H1 (cell line): ENCODE measurements around the gene ADAMTS20. TPM values are rescaled to one million over a fixed set of nuclear protein-coding genes. Genes with fewer than 3 reads are reported as not detected.

Experiments
- BCL11A ChIP-seq, 2 experiments: IDR thresholded peaks; one replicate each; pipeline ENCODE4 v1.6.1; 2011; ENCODE audit warnings: low read depth in 2 of 2, low read length in 2 of 2, mild to moderate bottlenecking in 2 of 2
- HDAC2 ChIP-seq, 2 experiments: fragments of 300-600 bp in 1 of 2; sonication (generic) in 1 of 2; IDR thresholded peaks; 2 replicates each; pipeline ENCODE4 v1.6.1; 2011 to 2012; ENCODE audit warnings: low read depth in 2 of 2, low read length in 2 of 2, mild to moderate bottlenecking in 2 of 2, moderate library complexity in 2 of 2, borderline replicate concordance in 1 of 2, inconsistent platforms in 1 of 2
- HDAC6 ChIP-seq: IDR thresholded peaks from one replicate; pipeline ENCODE4 v1.7.1; 2012; ENCODE audit warnings: low read depth, mild to moderate bottlenecking, inconsistent platforms, low read length, moderate library complexity
- polyA plus RNA-seq, 7 experiments: library from polyadenylated mRNA; depleted of rRNA in 3 of 7; stranded (reverse) in 5 of 7; unstranded in 2 of 7; fragments of >200 nt in 5 of 7; fragments of 200-250 nt in 2 of 7; gene quantifications; 1 replicate in 5 of 7; 2 replicates in 1 of 7; 4 replicates in 1 of 7; pipeline versions ENCODE4 v1.2.1 to v1.2.3, GENCODE V29; 2011 to 2013; ENCODE audit warnings: missing spikeins in 2 of 7, mixed read lengths in 2 of 7
- total RNA-seq: library from RNA; stranded (reverse); fragmentation: NEBNext Ultra II Directional; extraction: Animal tissue kit (Norgen Biotek cat#: 25700); gene quantifications from 2 replicates; pipeline ENCODE4 v1.2.1, GENCODE V29; 2021
- TF ChIP-seq, protein P1 (sequence below): fragments of 300-600 bp; sonication (generic); IDR thresholded peaks from 2 replicates; pipeline ENCODE4 v1.7.1; 2012; ENCODE audit warnings: low read length, moderate library complexity, mild to moderate bottlenecking, inconsistent platforms; ENCODE audit not compliant: insufficient replicate concordance

The ADAMTS20 gene
- total and polyA plus RNA-seq, 2 of the 8 experiments (the other 6 are each of a cell fraction or from before 2014, with no cell fraction given) = 2.9 to 5.1 TPM

DNA sequence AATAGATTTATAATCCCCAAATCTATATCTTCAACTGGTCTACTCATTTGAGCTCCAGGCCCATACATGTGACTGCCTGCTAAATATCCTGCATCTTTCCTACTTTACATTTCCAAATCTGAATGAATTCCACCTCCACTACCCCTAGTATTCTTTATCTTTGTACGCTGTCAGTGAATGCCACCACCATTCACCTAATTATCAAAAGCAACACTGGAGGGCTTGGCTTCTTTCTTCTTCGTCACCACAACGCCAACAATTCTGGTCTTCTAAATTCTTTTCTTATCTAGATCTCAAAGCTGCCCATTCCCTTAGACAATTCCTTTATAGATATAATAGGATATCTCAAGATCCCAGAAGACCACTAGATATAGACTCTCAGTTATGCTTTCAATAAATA is 47.1 kb upstream of the ADAMTS20 start (continued):
- TF ChIP-seq, protein P1, sequence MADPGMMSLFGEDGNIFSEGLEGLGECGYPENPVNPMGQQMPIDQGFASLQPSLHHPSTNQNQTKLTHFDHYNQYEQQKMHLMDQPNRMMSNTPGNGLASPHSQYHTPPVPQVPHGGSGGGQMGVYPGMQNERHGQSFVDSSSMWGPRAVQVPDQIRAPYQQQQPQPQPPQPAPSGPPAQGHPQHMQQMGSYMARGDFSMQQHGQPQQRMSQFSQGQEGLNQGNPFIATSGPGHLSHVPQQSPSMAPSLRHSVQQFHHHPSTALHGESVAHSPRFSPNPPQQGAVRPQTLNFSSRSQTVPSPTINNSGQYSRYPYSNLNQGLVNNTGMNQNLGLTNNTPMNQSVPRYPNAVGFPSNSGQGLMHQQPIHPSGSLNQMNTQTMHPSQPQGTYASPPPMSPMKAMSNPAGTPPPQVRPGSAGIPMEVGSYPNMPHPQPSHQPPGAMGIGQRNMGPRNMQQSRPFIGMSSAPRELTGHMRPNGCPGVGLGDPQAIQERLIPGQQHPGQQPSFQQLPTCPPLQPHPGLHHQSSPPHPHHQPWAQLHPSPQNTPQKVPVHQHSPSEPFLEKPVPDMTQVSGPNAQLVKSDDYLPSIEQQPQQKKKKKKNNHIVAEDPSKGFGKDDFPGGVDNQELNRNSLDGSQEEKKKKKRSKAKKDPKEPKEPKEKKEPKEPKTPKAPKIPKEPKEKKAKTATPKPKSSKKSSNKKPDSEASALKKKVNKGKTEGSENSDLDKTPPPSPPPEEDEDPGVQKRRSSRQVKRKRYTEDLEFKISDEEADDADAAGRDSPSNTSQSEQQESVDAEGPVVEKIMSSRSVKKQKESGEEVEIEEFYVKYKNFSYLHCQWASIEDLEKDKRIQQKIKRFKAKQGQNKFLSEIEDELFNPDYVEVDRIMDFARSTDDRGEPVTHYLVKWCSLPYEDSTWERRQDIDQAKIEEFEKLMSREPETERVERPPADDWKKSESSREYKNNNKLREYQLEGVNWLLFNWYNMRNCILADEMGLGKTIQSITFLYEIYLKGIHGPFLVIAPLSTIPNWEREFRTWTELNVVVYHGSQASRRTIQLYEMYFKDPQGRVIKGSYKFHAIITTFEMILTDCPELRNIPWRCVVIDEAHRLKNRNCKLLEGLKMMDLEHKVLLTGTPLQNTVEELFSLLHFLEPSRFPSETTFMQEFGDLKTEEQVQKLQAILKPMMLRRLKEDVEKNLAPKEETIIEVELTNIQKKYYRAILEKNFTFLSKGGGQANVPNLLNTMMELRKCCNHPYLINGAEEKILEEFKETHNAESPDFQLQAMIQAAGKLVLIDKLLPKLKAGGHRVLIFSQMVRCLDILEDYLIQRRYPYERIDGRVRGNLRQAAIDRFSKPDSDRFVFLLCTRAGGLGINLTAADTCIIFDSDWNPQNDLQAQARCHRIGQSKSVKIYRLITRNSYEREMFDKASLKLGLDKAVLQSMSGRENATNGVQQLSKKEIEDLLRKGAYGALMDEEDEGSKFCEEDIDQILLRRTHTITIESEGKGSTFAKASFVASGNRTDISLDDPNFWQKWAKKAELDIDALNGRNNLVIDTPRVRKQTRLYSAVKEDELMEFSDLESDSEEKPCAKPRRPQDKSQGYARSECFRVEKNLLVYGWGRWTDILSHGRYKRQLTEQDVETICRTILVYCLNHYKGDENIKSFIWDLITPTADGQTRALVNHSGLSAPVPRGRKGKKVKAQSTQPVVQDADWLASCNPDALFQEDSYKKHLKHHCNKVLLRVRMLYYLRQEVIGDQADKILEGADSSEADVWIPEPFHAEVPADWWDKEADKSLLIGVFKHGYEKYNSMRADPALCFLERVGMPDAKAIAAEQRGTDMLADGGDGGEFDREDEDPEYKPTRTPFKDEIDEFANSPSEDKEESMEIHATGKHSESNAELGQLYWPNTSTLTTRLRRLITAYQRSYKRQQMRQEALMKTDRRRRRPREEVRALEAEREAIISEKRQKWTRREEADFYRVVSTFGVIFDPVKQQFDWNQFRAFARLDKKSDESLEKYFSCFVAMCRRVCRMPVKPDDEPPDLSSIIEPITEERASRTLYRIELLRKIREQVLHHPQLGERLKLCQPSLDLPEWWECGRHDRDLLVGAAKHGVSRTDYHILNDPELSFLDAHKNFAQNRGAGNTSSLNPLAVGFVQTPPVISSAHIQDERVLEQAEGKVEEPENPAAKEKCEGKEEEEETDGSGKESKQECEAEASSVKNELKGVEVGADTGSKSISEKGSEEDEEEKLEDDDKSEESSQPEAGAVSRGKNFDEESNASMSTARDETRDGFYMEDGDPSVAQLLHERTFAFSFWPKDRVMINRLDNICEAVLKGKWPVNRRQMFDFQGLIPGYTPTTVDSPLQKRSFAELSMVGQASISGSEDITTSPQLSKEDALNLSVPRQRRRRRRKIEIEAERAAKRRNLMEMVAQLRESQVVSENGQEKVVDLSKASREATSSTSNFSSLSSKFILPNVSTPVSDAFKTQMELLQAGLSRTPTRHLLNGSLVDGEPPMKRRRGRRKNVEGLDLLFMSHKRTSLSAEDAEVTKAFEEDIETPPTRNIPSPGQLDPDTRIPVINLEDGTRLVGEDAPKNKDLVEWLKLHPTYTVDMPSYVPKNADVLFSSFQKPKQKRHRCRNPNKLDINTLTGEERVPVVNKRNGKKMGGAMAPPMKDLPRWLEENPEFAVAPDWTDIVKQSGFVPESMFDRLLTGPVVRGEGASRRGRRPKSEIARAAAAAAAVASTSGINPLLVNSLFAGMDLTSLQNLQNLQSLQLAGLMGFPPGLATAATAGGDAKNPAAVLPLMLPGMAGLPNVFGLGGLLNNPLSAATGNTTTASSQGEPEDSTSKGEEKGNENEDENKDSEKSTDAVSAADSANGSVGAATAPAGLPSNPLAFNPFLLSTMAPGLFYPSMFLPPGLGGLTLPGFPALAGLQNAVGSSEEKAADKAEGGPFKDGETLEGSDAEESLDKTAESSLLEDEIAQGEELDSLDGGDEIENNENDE = no peak
- TF ChIP-seq HDAC2 (IDR thresholded peaks at IDR 0.05; ENCODE audit: borderline replicate concordance in 1 of 2, low read depth in 2 of 2, low read length in 2 of 2) (no peak), BCL11A (IDR thresholded peaks at IDR 0.05; ENCODE audit: low read depth in 2 of 2, low read length in 2 of 2) (no peak), HDAC6 (no peak)
